H1 (cell line): ENCODE data around the gene RNF4. TPM values are rescaled to one million over a fixed set of nuclear protein-coding genes. Genes with fewer than 3 reads are reported as not detected.

ENCODE experiments used
- CTCF ChIA-PET: fragments of 300-600 bp; sonication (Branson Sonifier 250); formaldehyde crosslinking; loops from one replicate; lab custom pipeline; 2021; ENCODE audit not compliant: partially characterized antibody; lab: Charles Lee
- POLR2A ChIA-PET: fragments of 300-600 bp; sonication (Branson Sonifier 250); formaldehyde crosslinking; loops from one replicate; lab custom pipeline; 2021; ENCODE audit warnings: inconsistent platforms; ENCODE audit not compliant: partially characterized antibody; lab: Charles Lee
- DNase-seq, 2 experiments: peaks; one replicate each; pipeline versions ENCODE4 v3.0.0 to v3.0.0-alpha.2; 2010 to 2022; ENCODE audit warnings: low spot score in 2 of 2, low read depth in 1 of 2, mixed read lengths in 1 of 2
- FAIRE-seq: peaks from 2 replicates; lab custom pipeline; 2011; peaks lifted over from hg19 to GRCh38; lab: Jason Lieb, UNC
- H2AFZ ChIP-seq: 2 replicates; pipeline ENCODE4 v1.8.1; 2012; ENCODE audit warnings: low read length, inconsistent platforms
- H2AK5ac ChIP-seq: 2 replicates; pipeline ENCODE4 v1.6.1; 2013; ENCODE audit warnings: low read depth, low read length
- H2BK120ac ChIP-seq: replicated peaks from 2 replicates; pipeline ENCODE3; 2013; ENCODE audit warnings: low read depth, low read length, inconsistent platforms
- H2BK12ac ChIP-seq: 2 replicates; pipeline ENCODE4 v1.6.1; 2013; ENCODE audit warnings: low read depth, low read length
- H2BK15ac ChIP-seq: 2 replicates; pipeline ENCODE4 v1.6.1; 2013; ENCODE audit warnings: low read length
- H2BK20ac ChIP-seq: 2 replicates; pipeline ENCODE4 v1.6.1; 2013; ENCODE audit warnings: low read length
- H2BK5ac ChIP-seq: 2 replicates; pipeline ENCODE4 v1.6.1; 2013; ENCODE audit warnings: low read depth, low read length
- H3K14ac ChIP-seq: 2 replicates; pipeline ENCODE4 v1.6.1; 2013; ENCODE audit warnings: inconsistent platforms; ENCODE audit not compliant: insufficient read length
- H3K18ac ChIP-seq: 2 replicates; pipeline ENCODE4 v1.6.1; 2013; ENCODE audit warnings: low read length; ENCODE audit errors: extremely low read depth
- H3K23ac ChIP-seq: 2 replicates; pipeline ENCODE4 v1.6.1; 2013; ENCODE audit warnings: inconsistent platforms; ENCODE audit not compliant: insufficient read length
- H3K23me2 ChIP-seq: 2 replicates; pipeline ENCODE4 v1.6.1; 2013; ENCODE audit warnings: low read depth, low read length
- H3K27ac ChIP-seq: 2 replicates; pipeline ENCODE4 v1.6.1; 2011; ENCODE audit warnings: low read depth, low read length, inconsistent platforms
- H3K27me3 ChIP-seq, 4 experiments: replicated peaks in 1 of 4; 1 replicate in 1 of 4; 2 replicates in 3 of 4; pipeline versions ENCODE4 v1.6.1 to v1.8.1; 2011 to 2013; ENCODE audit warnings: low read length in 3 of 4, mild to moderate bottlenecking in 3 of 4, inconsistent platforms in 2 of 4, mixed read lengths in 2 of 4, moderate library complexity in 1 of 4; ENCODE audit not compliant: control insufficient read depth in 3 of 4, insufficient read depth in 3 of 4; ENCODE audit errors: extremely low read depth in 1 of 4
- H3K36me3 ChIP-seq, 4 experiments: 2 replicates each; pipeline versions ENCODE4 v1.6.1 to v1.8.1; 2011 to 2013; ENCODE audit warnings: mild to moderate bottlenecking in 4 of 4, low read length in 3 of 4, moderate library complexity in 2 of 4, control low read depth in 1 of 4, inconsistent platforms in 1 of 4; ENCODE audit not compliant: insufficient read depth in 4 of 4, control insufficient read depth in 2 of 4
- H3K4ac ChIP-seq: replicated peaks from 2 replicates; pipeline ENCODE3; 2013; ENCODE audit warnings: low read length, low read depth, mixed read lengths, inconsistent platforms; ENCODE audit not compliant: insufficient read length
- H3K4me1 ChIP-seq, 4 experiments: replicated peaks in 1 of 4; 1 replicate in 1 of 4; 2 replicates in 3 of 4; pipeline versions ENCODE4 v1.6.1 to v1.8.1; 2011 to 2013; ENCODE audit warnings: low read length in 3 of 4, inconsistent platforms in 2 of 4, mixed read lengths in 1 of 4; ENCODE audit not compliant: insufficient read depth in 4 of 4, control insufficient read depth in 3 of 4
- H3K4me2 ChIP-seq, 2 experiments: 2 replicates each; pipeline versions ENCODE4 v1.6.1 to v1.8.1; 2011 to 2013; ENCODE audit warnings: low read depth in 2 of 2, low read length in 2 of 2, control low read depth in 1 of 2, inconsistent platforms in 1 of 2, mild to moderate bottlenecking in 1 of 2; ENCODE audit not compliant: insufficient read depth in 1 of 2
- H3K4me3 ChIP-seq, 4 experiments: fragments of 200-600, 300-600 bp in 1 of 4; sonication (generic), shearing (Covaris generic), sonication (Bioruptor Twin) in 1 of 4; 2 replicates each; pipeline versions ENCODE4 v1.5.1 to v1.8.1; 2011 to 2016; ENCODE audit warnings: low read length in 4 of 4, low read depth in 3 of 4, control low read depth in 2 of 4, inconsistent platforms in 2 of 4, mild to moderate bottlenecking in 2 of 4, mixed read lengths in 1 of 4, moderate library complexity in 1 of 4; ENCODE audit not compliant: insufficient read depth in 2 of 4; ENCODE audit errors: extremely low read depth in 1 of 4
- H3K56ac ChIP-seq: replicated peaks from 2 replicates; pipeline ENCODE3; 2013; ENCODE audit warnings: low read depth, mild to moderate bottlenecking, mixed read lengths, low read length, inconsistent platforms; ENCODE audit not compliant: insufficient read length
- H3K79me1 ChIP-seq: 2 replicates; pipeline ENCODE4 v1.6.1; 2013; ENCODE audit warnings: low read depth, low read length, control low read depth
- H3K79me2 ChIP-seq, 2 experiments: 2 replicates each; pipeline versions ENCODE4 v1.6.1 to v1.8.1; 2012 to 2013; ENCODE audit warnings: low read length in 2 of 2, mild to moderate bottlenecking in 2 of 2, inconsistent platforms in 1 of 2; ENCODE audit not compliant: insufficient read depth in 2 of 2, control insufficient read depth in 1 of 2
- H3K9ac ChIP-seq, 4 experiments: replicated peaks in 1 of 4; 1 replicate in 1 of 4; 2 replicates in 3 of 4; pipeline versions ENCODE4 v1.6.1 to v1.8.1; 2011 to 2013; ENCODE audit warnings: low read depth in 3 of 4, low read length in 3 of 4, control low read depth in 2 of 4, mild to moderate bottlenecking in 2 of 4, moderate library complexity in 2 of 4, inconsistent platforms in 1 of 4; ENCODE audit errors: extremely low read depth in 1 of 4
- H3K9me3 ChIP-seq, 2 experiments: 2 replicates each; pipeline versions ENCODE4 v1.6.1 to v1.8.1; 2012 to 2013; ENCODE audit warnings: mild to moderate bottlenecking in 2 of 2, moderate library complexity in 2 of 2, control low read depth in 1 of 2, inconsistent platforms in 1 of 2, low read depth in 1 of 2, low read length in 1 of 2, mixed read lengths in 1 of 2; ENCODE audit not compliant: insufficient read depth in 2 of 2
- H4K20me1 ChIP-seq, 2 experiments: replicated peaks in 1 of 2; 2 replicates each; pipeline versions ENCODE3 to v1.8.1; 2011 to 2013; ENCODE audit warnings: inconsistent platforms in 2 of 2, low read length in 2 of 2, mild to moderate bottlenecking in 1 of 2; ENCODE audit not compliant: insufficient read depth in 2 of 2, control insufficient read depth in 1 of 2
- H4K5ac ChIP-seq: 2 replicates; pipeline ENCODE4 v1.6.1; 2013; ENCODE audit warnings: low read length, low read depth, mixed read lengths, inconsistent platforms; ENCODE audit not compliant: insufficient read length
- H4K8ac ChIP-seq: 2 replicates; pipeline ENCODE4 v1.8.0; 2013; ENCODE audit warnings: mild to moderate bottlenecking, moderate library complexity, low read length, inconsistent platforms; ENCODE audit not compliant: insufficient read depth; ENCODE audit errors: extremely low read depth
- H4K91ac ChIP-seq: replicated peaks from 2 replicates; pipeline ENCODE3; 2013; ENCODE audit warnings: low read length, mixed read lengths, inconsistent platforms; ENCODE audit not compliant: insufficient read length
- CTCF ChIP-seq, 3 experiments: IDR thresholded peaks; 1 replicate in 2 of 3; 2 replicates in 1 of 3; pipeline versions ENCODE4 v1.5.1 to v1.6.1; 2011; ENCODE audit warnings: low read length in 3 of 3, mild to moderate bottlenecking in 3 of 3, inconsistent platforms in 2 of 3, low read depth in 1 of 3, moderate library complexity in 1 of 3; ENCODE audit not compliant: insufficient read depth in 1 of 3; ENCODE audit errors: control extremely low read depth in 1 of 3
- EGR1 ChIP-seq: IDR thresholded peaks from 2 replicates; pipeline ENCODE4 v1.6.1; 2011; ENCODE audit warnings: low read depth, low read length, borderline replicate concordance
- FOSL1 ChIP-seq: IDR thresholded peaks from 2 replicates; pipeline ENCODE4 v1.6.1; 2011; ENCODE audit warnings: mild to moderate bottlenecking, low read depth, low read length, moderate library complexity; ENCODE audit not compliant: insufficient read depth
- KDM5A ChIP-seq: fragments of 200-600 bp; IDR thresholded peaks from 2 replicates; pipeline ENCODE4 v1.7.1; 2012; ENCODE audit warnings: mild to moderate bottlenecking, low read length, inconsistent platforms, mixed read lengths
- RAD21 ChIP-seq, 2 experiments: IDR thresholded peaks in 1 of 2; conservative IDR thresholded peaks in 1 of 2; 2 replicates each; pipeline ENCODE4 v1.6.1; 2011; ENCODE audit warnings: low read depth in 2 of 2, low read length in 2 of 2, improper control_type of control experiment in 1 of 2, inconsistent platforms in 1 of 2, mild to moderate bottlenecking in 1 of 2, moderate library complexity in 1 of 2
- RBBP5 ChIP-seq: IDR thresholded peaks from 2 replicates; pipeline ENCODE4 v1.7.1; 2012; ENCODE audit warnings: low read depth, mild to moderate bottlenecking, inconsistent platforms, low read length, moderate library complexity, borderline replicate concordance
- RNF2 ChIP-seq: fragments of 200-900, 300-1000 bp; sonication (generic); IDR thresholded peaks from 2 replicates; pipeline ENCODE4 v1.7.1; 2016; ENCODE audit warnings: borderline replicate concordance, low read depth, mild to moderate bottlenecking, antibody characterized with exemption, low read length; ENCODE audit not compliant: poor library complexity, severe bottlenecking; ENCODE audit errors: missing control alignments
- SP4 ChIP-seq: IDR thresholded peaks from 2 replicates; pipeline ENCODE4 v1.6.1; 2012; ENCODE audit warnings: low read length, inconsistent platforms
- ZNF274 ChIP-seq: IDR thresholded peaks from 2 replicates; pipeline ENCODE4 v1.7.0; 2012; ENCODE audit warnings: low read length, borderline replicate concordance; ENCODE audit errors: extremely low read depth
- WGBS, 2 experiments: shearing (Covaris generic) in 1 of 2; methylation state at CpG; one replicate each; pipeline versions ENCODE4 v1.1.6 to v1.1.7; 2013 to 2015; ENCODE audit warnings: low lambda C conversion rate in 2 of 2, mixed read lengths in 2 of 2, inconsistent platforms in 1 of 2, low coverage in 1 of 2, missing lambda C conversion rate in 1 of 2; ENCODE audit not compliant: insufficient replicate concordance in 2 of 2, insufficient coverage in 1 of 2, insufficient read length in 1 of 2; ENCODE audit errors: extremely low coverage in 1 of 2, missing lambda C conversion rate in 1 of 2; 5-methylcytosine and 5-hydroxymethylcytosine counted together
- polyA plus RNA-seq, 7 experiments: library from polyadenylated mRNA; depleted of rRNA in 3 of 7; stranded (reverse) in 5 of 7; unstranded in 2 of 7; fragments of >200 nt in 5 of 7; fragments of 200-250 nt in 2 of 7; gene quantifications; 1 replicate in 5 of 7; 2 replicates in 1 of 7; 4 replicates in 1 of 7; pipeline versions ENCODE4 v1.2.1 to v1.2.3, GENCODE V29; 2011 to 2013; ENCODE audit warnings: missing spikeins in 2 of 7, mixed read lengths in 2 of 7
- total RNA-seq: library from RNA; stranded (reverse); fragmentation: NEBNext Ultra II Directional; extraction: Animal tissue kit (Norgen Biotek cat#: 25700); gene quantifications from 2 replicates; pipeline ENCODE4 v1.2.1, GENCODE V29; 2021

RNF4 gene
- total and polyA plus RNA-seq, 2 of the 8 experiments (the other 6 are each of a cell fraction or from before 2014, with no cell fraction given): 68.2 to 78.9 TPM

GRCh38 chr4:2482693-2483092 is 13.8 kb downstream of the RNF4 start:
- Histone ChIP-seq H3K4ac (no peak overlapping the region), H3K56ac (no peak overlapping the region), H3K79me1 (peaks cover 11% of the 10 kb centered on the region), H3K18ac (no peak overlapping the region), H2AFZ (no peak overlapping the region), H3K4me2 (no peak overlapping the region), H3K4me3 (no peak overlapping the region), H3K79me2 (peaks cover 87 to 99% of the 10 kb centered on the region in 2 experiments), H4K5ac (no peak overlapping the region), H2BK15ac (no peak overlapping the region), H4K8ac (no peak overlapping the region), H3K9ac (no peak overlapping the region), H2BK5ac (no peak overlapping the region), H3K14ac (no peak overlapping the region), H3K36me3 (no peaks in the 10 kb centered on the region), H3K9me3 (no peaks in the 10 kb centered on the region), H3K27me3 (no peaks in the 10 kb centered on the region), H2AK5ac (no peak overlapping the region), H3K27ac (no peak overlapping the region), H3K23ac (no peak overlapping the region), H4K91ac (no peak overlapping the region), H2BK20ac (no peak overlapping the region), H3K23me2 (no peaks in the 10 kb centered on the region), H2BK120ac (no peak overlapping the region), H3K4me1 (peaks cover 1 to 11% (median 6%) of the 10 kb centered on the region in 4 experiments; a peak in 5 of 7 replicates), H2BK12ac (no peak overlapping the region), H4K20me1 (peaks cover 51 to 63% of the 10 kb centered on the region in 2 experiments)
- FAIRE-seq (no peak), DNase-seq (no peak)
- CTCF ChIA-PET: no interaction called here
- 96% methylated on average over 3 of the region's 3 CpGs; no CpG with 5 or more reads in 1 of the 2 experiments for WGBS, 2 experiments
- POLR2A ChIA-PET: interaction anchor here (0.9 kb wide), 1 partner anchor 14 kb away, joined by 4 read pairs; the partner anchor contains the start of gene RNF4
- TF ChIP-seq RAD21 (IDR thresholded peaks at IDR 0.05 in 1 of 2, conservative IDR thresholded peaks at IDR 0.05 in 1 of 2; ENCODE audit: low read depth in 2 of 2, low read length in 2 of 2): no peak
- TF ChIP-seq EGR1: no peak
- no peak for TF ChIP-seq SP4
- TF ChIP-seq CTCF (IDR thresholded peaks at IDR 0.05; ENCODE audit: control extremely low read depth in 1 of 3, insufficient read depth in 1 of 3, low read depth in 1 of 3, low read length in 3 of 3): no peak
- TF ChIP-seq FOSL1: no peak
- no peak for TF ChIP-seq KDM5A
- TF ChIP-seq RBBP5: no peak
- TF ChIP-seq ZNF274: no peak
- no peak for TF ChIP-seq RNF2
